ENCODE results near the gene REPIN1.

GRCh38 chr7:150374026-150374425 is 5.4 kb downstream of the REPIN1 start:
- TF ChIP-seq EP300 (IDR thresholded peaks at IDR 0.05) (no peak), POLR2A (IDR thresholded peaks at IDR 0.05) (no peak)
- TF ChIP-seq, protein P1, sequence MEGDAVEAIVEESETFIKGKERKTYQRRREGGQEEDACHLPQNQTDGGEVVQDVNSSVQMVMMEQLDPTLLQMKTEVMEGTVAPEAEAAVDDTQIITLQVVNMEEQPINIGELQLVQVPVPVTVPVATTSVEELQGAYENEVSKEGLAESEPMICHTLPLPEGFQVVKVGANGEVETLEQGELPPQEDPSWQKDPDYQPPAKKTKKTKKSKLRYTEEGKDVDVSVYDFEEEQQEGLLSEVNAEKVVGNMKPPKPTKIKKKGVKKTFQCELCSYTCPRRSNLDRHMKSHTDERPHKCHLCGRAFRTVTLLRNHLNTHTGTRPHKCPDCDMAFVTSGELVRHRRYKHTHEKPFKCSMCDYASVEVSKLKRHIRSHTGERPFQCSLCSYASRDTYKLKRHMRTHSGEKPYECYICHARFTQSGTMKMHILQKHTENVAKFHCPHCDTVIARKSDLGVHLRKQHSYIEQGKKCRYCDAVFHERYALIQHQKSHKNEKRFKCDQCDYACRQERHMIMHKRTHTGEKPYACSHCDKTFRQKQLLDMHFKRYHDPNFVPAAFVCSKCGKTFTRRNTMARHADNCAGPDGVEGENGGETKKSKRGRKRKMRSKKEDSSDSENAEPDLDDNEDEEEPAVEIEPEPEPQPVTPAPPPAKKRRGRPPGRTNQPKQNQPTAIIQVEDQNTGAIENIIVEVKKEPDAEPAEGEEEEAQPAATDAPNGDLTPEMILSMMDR (IDR thresholded peaks at IDR 0.05): no peak
